HG02852 (cell line): Measurements from ENCODE around the gene MICAL3.

Source experiments
- ATAC-seq: cut with Tn5 transposase; IDR thresholded peaks from one replicate; pipeline ENCODE4 v1.9.1; 2021; ENCODE audit warnings: mild to moderate bottlenecking, moderate library complexity; ENCODE audit not compliant: unreplicated experiment

The MICAL3 gene

DNA sequence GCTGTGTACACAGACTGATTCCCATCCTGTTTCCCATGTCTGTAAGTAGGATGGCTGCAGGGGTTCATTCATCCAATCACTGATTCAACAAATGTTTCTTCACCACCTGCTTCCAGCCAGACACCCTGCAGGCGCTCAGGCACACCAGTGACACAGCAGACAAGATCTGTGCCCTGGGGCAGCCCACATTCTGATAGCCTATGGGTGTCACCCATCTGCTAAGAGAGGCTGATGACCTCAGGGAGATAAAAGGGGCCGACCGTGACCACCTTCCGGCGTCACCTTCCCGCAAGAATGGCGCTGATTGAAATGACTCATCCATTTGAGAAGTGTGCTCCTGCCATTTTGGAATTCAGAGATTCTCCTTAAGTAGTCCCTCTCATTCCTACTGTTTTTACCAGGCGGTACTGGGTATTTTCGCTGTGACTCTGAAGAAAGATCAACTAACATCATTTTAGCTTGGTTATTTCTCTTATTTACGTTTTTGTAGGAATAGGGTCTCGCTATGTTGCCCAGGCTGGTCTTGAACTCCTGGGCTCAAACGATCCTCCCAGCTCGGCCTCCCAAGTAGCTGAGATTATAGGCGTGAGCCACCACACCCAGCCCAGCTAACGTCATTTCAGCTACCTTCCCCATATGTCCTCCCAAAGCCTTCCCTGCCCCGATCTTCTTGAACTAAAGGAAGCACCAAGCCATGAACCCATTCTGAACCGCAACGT, 176.8 kb downstream of the MICAL3 start:
- no peak for ATAC-seq

DNA sequence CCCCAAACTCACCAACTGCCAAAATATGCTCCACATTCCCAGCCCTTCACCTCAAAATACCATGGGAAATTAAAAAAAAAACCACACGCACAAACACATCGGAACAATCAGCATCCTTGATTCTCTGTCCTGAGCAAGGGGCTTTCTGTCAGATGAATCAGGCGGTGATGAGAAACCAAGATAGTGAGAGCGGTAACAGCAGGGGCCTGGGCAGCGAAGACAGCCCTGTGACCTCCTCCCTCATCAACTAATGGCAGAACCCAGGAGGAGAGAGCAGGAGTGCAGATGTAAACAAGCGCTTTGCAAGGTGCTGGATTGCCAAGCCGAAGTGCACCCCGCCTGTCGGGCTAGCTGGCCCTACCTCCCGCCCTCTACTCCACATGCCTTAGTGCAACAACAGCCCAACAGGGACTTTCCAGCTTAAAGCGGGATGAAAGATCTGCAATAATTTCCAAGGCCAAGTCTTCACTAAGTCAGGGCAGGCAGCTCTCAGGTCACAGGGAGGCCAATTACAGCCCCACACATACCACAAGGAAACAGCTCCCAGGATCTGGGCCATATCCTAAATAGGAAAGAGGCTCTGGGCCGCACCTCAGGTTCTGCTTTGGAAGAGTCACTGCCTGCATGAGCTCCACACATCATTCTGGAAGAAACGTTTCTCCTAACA, 177.9 kb downstream of the MICAL3 start:
- no peak for ATAC-seq

DNA sequence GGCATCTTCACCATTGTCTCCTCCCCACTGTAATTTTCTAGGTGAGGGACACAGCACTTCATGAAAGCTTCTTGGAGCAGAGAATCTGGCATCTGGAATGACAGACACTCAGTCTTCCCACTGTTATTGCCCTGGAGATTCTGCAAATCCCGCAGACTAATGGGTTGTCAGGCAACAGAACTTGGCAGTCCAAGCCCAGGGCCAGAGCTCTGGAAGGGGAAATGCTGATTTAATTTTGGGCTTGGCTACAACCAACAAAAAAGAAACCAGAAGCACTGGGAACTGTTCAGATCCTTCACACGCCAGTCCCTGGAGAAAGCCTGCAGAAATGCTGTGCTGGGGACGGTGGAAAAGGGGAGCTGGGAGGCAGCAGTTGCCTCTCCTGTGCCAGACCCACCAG, 178.6 kb downstream of the MICAL3 start:
- no peak for ATAC-seq

DNA sequence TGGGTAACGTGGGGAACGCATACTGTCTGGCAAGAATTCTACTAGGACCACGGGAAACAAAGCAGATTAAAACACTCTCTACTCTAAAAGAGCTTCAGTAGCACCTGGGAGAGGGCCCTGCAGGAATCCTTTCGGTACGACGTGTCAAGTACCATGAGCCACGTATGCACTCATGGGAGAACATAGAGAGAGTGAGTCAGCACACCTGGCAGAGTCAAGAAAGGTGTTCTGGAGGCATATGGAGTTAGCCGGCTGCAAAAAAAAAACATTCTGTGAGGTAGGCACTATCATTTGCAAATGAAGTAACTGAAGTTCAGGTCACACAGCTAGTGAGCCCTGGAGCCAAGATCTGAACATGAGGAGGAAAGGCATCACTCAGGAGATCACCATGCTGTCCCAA, 179.0 kb downstream of the MICAL3 start:
- no peak for ATAC-seq

DNA sequence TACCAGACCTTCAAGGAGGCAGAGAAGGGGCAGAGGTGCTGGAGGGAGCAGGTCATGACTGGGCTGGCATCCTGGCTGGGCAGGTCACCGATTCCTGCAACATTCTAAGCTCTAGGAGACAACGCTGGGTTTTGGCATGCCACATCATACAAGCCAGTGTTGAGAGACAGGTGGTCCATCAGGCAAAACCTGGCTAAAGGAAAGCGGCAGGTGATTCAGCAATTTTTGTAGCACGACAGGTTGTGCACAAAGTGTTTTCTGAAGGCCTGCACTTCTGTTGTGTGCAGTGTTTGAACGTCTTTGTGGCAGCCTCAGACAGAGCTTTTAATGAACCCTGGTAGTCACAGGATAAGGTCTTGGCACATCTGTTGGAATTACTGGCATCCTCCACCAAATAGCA, 180.2 kb downstream of the MICAL3 start:
- no peak for ATAC-seq

DNA sequence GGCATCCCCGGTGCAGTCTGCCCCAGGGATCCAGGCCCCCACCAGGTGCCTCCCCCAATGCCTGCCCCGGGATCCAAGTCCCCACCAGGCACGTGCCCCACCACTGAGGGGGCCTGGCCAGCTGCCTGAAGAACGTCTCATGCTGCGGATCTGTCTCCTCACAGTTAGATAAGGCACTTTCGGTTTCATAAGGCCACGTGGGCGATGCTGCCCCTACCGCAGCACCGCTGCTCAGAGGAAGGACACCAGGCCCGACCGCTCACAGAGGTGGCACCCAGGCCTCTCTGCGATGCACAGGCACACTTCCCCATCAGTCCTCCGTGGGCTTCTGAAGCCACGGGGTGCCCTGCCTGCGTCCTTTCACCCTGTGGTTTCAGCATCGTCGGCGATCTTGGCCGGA, 182.0 kb downstream of the MICAL3 start:
- no peak for ATAC-seq

DNA sequence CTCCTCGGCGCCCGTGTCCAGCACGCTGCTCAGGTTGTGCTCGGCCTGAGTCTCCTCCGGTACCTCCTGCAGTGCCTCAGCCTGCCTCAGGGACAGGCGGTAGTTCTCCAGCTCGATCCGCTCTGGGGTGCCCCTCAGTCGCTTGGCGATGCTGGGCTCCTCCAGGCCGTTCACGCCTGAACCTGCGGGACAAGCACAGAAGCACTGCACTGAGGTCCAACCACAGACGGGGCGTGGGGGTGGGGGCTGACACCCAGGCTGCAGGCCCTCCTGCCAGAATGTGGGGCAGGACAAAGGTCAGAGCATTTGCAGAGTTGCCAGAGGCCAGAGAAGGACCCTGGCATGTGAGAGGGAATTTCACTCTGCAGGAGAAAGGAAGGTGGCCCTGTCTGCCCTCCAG, 182.5 kb downstream of the MICAL3 start:
- ATAC-seq, result no peak

DNA sequence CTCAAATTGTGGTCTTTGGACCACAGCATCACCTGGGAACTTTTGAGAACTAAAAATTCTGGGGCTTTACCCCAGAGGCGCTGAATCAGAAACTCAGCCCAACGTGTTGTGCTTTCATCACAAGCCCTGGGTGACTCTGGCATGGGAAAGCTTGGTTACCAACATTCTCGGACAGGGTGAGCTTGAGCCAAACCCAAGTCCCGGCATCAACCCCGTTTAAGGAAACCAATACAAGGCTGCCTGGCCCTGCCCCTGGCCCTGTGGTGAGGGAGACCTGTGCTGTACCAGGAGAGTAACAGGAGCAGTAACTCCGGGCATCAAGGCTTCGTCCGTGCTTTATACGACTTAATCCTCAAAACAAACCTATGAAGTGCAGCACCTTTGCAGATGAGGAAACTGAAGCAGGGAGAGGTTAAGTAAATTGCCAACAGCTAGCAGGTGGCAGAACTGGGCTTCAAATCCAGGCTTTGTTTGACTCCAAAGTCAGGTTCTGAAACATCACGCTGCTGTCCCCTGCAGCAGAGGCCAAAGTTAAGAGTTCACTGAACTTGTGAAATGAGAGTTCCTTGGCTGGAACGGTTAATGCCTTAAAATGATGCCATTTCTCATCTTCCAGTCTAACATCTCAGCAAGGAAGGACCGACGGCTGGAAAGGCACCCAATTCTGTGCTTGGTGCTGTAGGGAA, 186.0 kb downstream of the MICAL3 start:
- ATAC-seq, result no peak

DNA sequence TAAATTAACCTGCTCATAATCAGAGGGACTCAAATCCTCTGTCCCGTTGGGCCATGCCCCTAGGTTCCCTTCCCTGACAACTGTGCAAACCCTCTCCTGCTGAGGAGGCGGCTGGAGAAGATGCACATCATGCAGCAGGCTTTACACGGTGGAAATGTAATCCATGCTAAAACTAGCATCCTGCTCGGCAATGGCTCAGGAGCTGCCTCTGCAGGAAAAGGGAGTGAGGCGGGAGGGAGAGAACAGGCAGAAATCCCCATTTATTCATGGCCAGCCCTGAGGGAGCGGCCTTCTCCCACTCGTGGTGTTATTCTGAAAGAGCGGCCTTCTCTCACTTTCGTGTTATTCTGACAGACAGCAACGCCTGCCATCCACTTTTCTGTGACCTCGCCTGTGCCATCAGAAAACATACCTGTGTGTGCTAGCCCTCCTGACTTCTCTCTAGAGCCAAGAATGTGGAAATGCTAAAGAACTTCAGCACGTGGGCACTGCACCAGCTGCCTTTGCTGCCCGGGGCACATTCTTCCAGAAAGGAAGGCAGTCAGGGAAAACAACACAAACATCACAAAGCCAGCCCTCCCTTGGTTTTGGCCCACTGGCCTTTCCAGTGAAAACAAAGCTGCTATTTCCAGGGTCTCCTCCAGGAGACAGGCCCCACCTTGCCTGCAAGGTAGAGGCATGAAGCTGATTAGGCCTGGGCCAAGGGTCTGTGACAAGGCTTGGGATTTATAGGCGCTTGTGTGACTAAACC, 187.2 kb downstream of the MICAL3 start:
- no peak for ATAC-seq

DNA sequence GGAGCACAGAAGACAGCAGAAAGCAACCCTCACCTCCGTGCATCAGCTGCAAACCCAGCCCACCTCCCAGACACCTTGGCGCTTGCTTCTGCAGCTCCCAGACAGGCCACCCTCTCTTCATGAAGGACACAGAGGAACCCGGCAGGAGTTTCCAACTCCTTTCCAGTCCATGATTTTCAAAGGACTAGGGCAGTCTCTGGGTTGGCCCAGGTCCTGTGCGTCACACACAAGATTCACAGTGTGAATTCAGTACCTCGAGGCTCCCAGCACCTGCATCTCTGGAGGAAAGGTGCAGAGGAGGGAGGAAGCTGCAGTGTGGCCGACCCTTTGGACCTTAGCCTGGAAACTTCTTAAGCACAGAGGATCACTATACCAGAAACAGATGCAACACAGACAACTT, 189.1 kb downstream of the MICAL3 start:
- ATAC-seq, result no peak

DNA sequence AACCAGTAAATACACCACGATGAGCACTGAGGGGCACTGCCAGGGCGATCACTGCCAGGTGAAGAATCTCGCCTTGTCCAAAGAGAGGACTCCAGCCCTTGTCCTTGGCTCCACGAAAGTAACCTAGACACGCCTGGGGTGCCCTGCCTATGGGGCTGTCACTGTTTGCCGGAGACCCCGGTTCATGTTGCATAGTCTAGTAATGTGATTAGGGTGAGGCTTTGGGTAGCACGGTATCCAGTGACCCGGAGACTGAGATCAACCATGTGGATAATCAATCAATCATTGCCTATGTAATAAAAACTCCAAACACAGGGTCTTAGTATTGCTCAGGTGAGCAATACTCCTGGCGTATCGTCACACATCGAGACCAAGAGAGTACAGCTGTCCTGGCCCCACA, 190.9 kb downstream of the MICAL3 start:
- ATAC-seq, result no peak

DNA sequence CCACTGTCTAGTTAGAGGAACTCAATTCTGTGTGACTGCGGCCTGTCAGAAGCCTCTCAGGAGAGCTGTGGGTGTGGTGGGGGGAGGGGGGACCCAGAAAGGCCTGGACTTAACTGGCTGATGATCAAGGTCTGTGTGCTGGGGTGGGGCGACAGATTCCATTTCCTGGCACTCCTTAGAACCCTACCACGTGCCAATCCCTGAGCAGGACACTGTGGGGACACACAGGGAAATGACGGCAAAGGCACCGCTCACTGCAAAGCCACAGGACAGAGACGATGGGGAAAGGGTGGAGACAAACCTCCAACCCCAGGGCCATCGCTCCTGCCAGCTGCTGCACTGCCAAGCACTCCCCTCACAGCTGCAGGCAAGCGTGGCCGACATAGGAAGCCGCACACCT, 191.7 kb downstream of the MICAL3 start:
- no peak for ATAC-seq

DNA sequence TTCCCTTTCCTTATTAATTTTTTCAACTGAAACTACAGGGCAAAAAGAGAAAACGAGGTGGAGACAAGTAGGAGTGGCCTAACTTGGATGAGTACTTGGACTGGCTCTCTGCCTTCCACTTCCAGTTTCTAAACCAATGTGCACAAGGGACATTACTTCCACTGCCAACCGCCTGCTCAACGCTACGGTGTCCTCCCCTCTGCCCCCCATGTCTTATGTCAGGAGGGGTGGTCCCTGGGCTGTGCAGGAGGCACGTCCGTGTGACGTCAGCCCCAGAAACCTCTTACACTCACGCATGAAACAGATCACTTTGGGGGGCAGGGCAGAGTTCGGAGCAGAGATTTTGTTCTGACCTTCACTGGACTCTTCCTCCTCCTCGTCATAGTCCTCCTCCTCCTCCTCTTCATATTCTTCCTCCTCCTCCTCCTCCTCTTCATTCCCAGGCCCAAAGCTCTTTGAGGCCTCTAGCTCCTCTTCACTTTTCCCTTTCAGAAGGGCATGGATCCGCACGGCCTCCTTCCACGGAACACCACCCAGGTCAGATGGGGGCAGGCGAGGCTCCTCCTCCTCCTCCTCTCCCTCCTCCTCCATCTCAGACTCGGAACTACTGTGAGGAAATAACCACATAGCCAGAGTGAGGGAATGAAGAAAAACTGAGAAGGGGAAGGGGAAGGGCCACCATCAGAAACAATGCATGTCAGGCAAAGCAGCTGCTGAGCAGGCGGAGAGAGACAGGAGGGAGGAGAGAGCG, 192.7 kb downstream of the MICAL3 start:
- ATAC-seq, result no peak

DNA sequence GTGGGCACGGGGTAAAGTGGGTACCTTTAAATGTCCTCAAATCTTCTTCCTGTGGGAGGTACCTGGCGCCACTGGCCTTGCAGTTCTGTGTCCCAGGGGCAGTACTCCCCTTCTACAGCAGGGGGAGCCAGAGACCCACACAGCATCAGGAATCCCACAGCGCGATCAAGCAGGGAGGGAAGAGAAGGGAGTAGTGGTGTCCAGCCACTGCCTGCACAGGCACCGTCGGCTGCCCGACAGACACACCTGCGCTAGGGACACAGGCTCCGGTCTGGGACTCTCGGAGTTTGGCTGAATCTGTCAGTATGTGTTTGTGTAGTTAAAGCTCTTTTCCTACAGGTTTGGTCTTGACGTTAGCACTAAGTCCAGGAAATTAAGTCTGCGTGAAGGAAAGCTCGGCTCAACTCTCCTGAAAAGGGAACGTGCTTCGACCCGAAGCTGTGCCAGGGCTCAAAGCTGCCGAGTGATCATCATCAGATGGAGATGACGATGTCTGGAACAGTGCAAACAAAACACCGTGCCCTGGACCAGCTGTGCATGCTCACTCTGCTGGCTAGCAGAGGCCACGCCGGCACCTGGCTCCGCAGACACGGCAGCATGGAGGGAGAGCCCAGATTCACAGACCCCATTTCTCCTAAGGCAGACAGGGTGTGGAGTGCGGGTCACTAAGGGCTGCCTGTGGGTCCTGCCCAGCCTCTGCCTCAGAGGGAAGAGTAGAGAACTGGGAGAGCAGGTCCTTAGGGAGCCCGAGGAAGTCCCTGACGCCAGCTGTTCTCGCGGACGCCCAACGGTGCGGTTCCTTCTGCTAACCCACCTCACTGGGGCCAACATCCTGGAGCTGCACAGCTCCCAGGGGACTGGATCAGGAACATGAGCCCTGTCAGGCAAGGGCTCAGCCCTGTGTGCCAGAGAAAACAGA, 194.1 kb downstream of the MICAL3 start:
- peak; percentile 59 for ATAC-seq

DNA sequence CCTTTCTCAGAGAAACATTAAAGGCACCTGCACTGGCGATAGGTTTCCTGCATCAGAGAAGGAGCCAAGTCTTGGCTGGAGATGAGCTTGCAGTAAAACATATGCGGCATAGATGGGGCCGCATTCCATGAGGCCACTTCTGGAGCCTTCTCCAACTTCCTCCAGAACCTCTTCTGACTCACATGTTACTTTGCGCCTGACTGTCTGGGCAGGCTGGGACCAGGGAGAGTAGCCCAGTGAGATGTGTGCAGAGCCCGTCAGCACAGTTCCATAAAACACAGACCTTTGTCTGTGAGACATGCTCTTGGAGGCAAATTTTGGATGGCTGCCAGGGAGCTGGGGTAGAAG, 194.7 kb downstream of the MICAL3 start:
- ATAC-seq, result no peak

DNA sequence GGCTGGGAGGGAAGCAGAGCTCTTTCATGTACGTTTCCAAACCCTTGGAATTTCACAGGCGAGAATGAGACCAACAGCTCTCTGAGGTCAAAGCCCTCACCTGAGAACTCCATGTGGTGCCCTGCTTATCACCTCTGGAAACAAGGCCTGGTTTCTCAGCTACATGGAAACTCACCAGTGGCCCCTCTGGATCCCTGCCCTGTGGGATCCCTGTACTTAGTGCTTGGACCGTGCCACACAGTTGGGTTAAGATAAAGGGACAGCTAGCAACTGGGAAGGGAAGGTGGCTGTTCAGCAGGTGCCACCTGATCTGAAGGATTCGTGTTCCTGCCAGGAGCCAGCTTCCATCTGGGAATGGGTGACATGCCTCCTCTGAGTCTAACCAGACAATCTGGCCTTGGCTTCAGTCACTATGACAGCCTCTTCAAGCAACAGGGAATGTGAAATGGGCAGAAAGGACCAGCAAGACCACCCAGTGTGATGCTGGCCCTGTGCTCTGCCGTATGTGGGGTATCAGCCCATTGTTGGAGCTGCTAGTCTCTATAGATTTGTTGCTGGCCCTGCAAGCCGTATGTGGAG, 195.8 kb downstream of the MICAL3 start:
- no peak for ATAC-seq

DNA sequence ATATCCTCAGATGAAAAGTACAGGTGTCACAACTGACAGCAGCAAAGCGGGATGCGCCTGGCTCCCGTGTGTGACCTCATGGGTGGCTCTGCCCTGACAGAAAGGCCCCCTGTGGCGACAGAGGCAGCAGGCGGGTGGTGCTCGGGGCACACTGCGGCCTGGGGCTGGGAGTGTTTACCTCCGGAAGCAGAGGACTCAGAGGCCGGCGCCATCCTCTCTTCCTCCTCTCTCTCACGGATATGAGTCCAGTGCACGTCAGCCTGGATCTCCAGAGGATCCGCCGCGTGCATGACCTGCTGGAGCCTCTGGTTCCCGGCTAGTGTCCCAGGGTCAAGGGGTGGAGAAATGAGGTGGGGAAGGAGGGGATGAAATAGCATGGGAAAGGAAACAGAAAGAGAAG, 196.9 kb downstream of the MICAL3 start:
- ATAC-seq, result no peak

DNA sequence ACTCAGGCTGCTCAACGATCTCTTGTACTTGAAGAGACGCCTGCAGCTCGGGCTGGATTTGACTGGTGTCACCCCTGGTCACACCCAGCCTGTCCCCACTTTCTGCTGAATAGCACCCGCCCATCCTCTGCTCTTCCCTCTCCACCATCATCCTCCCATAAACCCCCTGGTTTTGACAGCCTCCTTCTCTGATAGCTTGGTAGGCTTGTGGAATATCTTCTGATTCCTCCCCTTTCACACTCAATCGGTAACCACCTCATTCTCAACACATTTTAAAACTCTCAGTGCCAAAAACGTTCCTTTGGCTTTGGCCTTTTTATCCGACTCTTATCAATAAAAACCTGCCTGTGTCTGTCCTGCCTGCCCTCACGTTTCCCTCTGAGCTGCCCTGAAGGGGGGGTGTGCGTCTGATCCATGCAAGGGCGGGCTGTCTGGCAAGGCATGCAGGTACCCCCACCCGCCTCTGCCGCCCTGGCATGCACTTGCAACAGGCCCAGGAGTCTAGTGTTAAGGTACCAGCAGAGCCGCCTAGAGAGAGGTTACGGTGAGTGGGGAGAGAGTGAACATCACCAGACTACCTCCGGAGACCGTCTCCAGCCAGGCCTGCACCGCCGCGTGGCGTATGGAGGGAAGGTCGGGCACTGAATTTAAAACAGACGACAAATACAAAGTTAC, 198.3 kb downstream of the MICAL3 start:
- ATAC-seq, result no peak

DNA sequence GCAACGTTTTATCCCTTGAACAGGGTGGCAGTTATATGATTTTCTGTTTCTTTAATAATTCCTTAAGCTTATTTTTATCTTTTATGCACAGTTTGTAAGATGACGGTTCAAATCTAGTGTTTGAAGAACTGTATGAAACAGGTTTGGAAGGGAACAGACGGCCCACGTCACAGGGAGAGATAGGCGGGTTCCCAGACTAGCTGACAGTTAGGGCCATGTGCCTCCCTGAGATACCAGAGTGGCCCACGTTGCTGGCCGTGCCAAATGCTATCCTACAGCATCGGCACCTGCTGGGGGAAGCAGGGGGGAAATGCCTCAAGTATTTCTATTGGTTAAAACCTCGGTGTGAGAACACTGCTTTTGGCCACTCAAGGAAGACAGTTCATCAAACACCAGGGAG, 199.9 kb downstream of the MICAL3 start:
- no peak for ATAC-seq
